GM18517 (cell line): ENCODE results near the gene SLC31A1.

Experiments used
- ATAC-seq: cut with Tn5 transposase; IDR thresholded peaks from one replicate; pipeline ENCODE4 v1.9.1; 2021; ENCODE audit warnings: mild to moderate bottlenecking, moderate library complexity; ENCODE audit not compliant: unreplicated experiment

SLC31A1 gene

DNA sequence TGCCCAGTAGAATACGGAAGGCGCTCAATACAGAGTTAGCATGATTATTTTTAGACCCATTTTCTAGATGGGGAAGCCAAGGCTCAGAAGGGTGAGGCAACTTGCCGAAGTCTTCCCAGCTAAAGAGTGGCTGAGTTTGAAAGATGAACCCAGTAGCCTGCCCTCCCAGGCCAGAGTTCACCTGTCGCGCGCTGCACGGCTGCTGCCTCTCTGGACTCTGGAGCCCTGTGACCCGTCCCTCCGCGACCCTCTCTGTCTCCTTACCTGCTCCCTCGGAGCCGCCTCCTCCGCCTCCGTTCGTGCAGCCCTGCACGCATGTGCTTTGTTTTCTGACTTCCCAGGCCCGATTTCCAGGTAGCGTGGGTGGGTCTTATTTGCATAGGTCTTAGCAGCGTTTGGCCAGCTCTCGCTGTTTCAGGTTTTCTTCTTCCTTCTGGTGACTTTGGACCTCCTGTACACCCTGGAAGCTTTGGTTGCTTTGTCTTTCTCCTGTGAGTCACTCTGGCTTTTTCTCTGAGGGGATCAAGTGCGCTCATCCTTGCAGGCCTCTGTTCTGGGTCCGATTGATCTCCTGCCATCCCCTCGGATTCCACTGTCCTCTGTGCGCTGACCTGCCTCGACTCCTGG is 81.6 kb downstream of the SLC31A1 start, which contains the start of gene RNF183:
Gene RNF183, minus strand, starts transcription at position 585 of the 627 bp plus-strand sequence. CDS start 5,192 bp downstream, outside the sequence.
- ATAC-seq, result no peak

DNA sequence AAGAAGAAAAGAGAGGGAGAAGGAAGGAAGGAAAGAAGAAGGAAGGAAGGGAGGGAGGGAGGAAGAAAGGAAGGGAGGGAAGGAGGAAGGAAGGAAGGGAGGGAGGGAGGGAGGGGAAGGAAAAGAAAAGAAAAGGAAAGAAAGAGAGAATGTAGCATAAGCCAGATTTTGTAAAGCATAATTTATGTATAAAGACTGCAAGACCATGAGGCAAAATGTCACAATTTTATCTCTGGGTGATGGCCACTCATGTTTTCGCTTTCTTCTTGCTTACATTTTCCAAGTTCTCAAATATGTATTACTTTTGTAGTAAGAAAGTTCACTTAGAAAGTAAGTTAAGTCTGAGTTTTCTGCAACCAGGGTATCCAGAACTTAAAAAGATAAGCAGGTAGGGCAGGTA is 85.2 kb downstream of the SLC31A1 start:
- ATAC-seq, result no peak

GRCh38 chr9:113307396-113307975 is 86.1 kb downstream of the SLC31A1 start:
- ATAC-seq, result no peak

GRCh38 chr9:113309204-113309813 is 88.0 kb downstream of the SLC31A1 start:
- no peak for ATAC-seq

GRCh38 chr9:113310538-113310937 is 89.2 kb downstream of the SLC31A1 start:
- ATAC-seq, result no peak

DNA sequence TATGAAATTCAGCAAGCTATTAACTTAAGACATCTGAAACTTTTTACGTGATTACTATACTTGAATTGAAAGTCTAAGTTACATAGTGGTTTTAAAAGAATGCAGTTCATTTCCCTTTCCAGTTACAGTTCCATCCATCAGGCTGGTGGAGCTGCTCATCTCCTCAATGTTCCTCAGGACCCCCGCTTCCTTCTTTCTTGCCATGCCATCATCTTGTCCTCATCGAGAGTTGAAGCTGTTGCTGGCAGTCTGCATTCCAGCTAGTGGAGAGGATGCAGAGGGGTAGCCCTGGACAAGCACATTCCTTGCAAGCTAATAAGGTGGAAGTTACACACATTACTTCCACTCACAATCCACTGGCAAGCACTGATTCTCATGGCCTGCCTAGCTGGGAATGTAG is 90.6 kb downstream of the SLC31A1 start:
- no peak for ATAC-seq

DNA sequence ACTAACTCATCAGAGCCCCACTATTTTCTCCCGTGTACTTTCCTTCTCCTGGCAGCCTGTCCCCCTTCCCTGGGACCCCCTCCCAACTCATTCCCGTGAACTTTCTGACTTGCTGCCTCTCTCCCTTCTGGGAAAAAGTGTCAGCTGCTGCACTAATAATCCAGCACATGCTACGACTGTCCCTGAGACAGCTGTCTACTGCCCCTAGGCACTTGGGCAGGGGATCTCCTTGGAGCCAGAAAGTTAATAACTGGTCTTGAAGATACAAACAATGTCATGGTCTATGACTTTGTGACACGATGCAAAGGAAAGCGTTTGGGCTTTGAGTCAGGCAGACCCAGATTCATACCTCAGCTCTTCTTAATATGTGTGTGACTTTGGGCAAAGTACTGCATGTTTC is 91.9 kb downstream of the SLC31A1 start:
- ATAC-seq, result no peak
